H1 (cell line): ENCODE results near the gene TMBIM4. TPM values are rescaled to one million over a fixed set of nuclear protein-coding genes. Genes with fewer than 3 reads are reported as not detected.

Experiments used
- CTCF ChIA-PET: fragments of 300-600 bp; sonication (Branson Sonifier 250); formaldehyde crosslinking; loops from one replicate; lab custom pipeline; 2021; ENCODE audit not compliant: partially characterized antibody; lab: Charles Lee
- POLR2A ChIA-PET: fragments of 300-600 bp; sonication (Branson Sonifier 250); formaldehyde crosslinking; loops from one replicate; lab custom pipeline; 2021; ENCODE audit warnings: inconsistent platforms; ENCODE audit not compliant: partially characterized antibody; lab: Charles Lee
- DNase-seq, 2 experiments: peaks; one replicate each; pipeline versions ENCODE4 v3.0.0 to v3.0.0-alpha.2; 2010 to 2022; ENCODE audit warnings: low spot score in 2 of 2, low read depth in 1 of 2, mixed read lengths in 1 of 2
- FAIRE-seq: peaks from 2 replicates; lab custom pipeline; 2011; peaks lifted over from hg19 to GRCh38; lab: Jason Lieb, UNC
- H2AFZ ChIP-seq: 2 replicates; pipeline ENCODE4 v1.8.1; 2012; ENCODE audit warnings: low read length, inconsistent platforms
- H2AK5ac ChIP-seq: 2 replicates; pipeline ENCODE4 v1.6.1; 2013; ENCODE audit warnings: low read depth, low read length
- H2BK120ac ChIP-seq: replicated peaks from 2 replicates; pipeline ENCODE3; 2013; ENCODE audit warnings: low read depth, low read length, inconsistent platforms
- H2BK12ac ChIP-seq: 2 replicates; pipeline ENCODE4 v1.6.1; 2013; ENCODE audit warnings: low read depth, low read length
- H2BK15ac ChIP-seq: 2 replicates; pipeline ENCODE4 v1.6.1; 2013; ENCODE audit warnings: low read length
- H2BK20ac ChIP-seq: 2 replicates; pipeline ENCODE4 v1.6.1; 2013; ENCODE audit warnings: low read length
- H2BK5ac ChIP-seq: 2 replicates; pipeline ENCODE4 v1.6.1; 2013; ENCODE audit warnings: low read depth, low read length
- H3K14ac ChIP-seq: 2 replicates; pipeline ENCODE4 v1.6.1; 2013; ENCODE audit warnings: inconsistent platforms; ENCODE audit not compliant: insufficient read length
- H3K18ac ChIP-seq: 2 replicates; pipeline ENCODE4 v1.6.1; 2013; ENCODE audit warnings: low read length; ENCODE audit errors: extremely low read depth
- H3K23ac ChIP-seq: 2 replicates; pipeline ENCODE4 v1.6.1; 2013; ENCODE audit warnings: inconsistent platforms; ENCODE audit not compliant: insufficient read length
- H3K23me2 ChIP-seq: 2 replicates; pipeline ENCODE4 v1.6.1; 2013; ENCODE audit warnings: low read depth, low read length
- H3K27ac ChIP-seq: 2 replicates; pipeline ENCODE4 v1.6.1; 2011; ENCODE audit warnings: low read depth, low read length, inconsistent platforms
- H3K27me3 ChIP-seq, 4 experiments: replicated peaks in 1 of 4; 1 replicate in 1 of 4; 2 replicates in 3 of 4; pipeline versions ENCODE4 v1.6.1 to v1.8.1; 2011 to 2013; ENCODE audit warnings: low read length in 3 of 4, mild to moderate bottlenecking in 3 of 4, inconsistent platforms in 2 of 4, mixed read lengths in 2 of 4, moderate library complexity in 1 of 4; ENCODE audit not compliant: control insufficient read depth in 3 of 4, insufficient read depth in 3 of 4; ENCODE audit errors: extremely low read depth in 1 of 4
- H3K36me3 ChIP-seq, 4 experiments: 2 replicates each; pipeline versions ENCODE4 v1.6.1 to v1.8.1; 2011 to 2013; ENCODE audit warnings: mild to moderate bottlenecking in 4 of 4, low read length in 3 of 4, moderate library complexity in 2 of 4, control low read depth in 1 of 4, inconsistent platforms in 1 of 4; ENCODE audit not compliant: insufficient read depth in 4 of 4, control insufficient read depth in 2 of 4
- H3K4ac ChIP-seq: replicated peaks from 2 replicates; pipeline ENCODE3; 2013; ENCODE audit warnings: low read length, low read depth, mixed read lengths, inconsistent platforms; ENCODE audit not compliant: insufficient read length
- H3K4me1 ChIP-seq, 4 experiments: replicated peaks in 1 of 4; 1 replicate in 1 of 4; 2 replicates in 3 of 4; pipeline versions ENCODE4 v1.6.1 to v1.8.1; 2011 to 2013; ENCODE audit warnings: low read length in 3 of 4, inconsistent platforms in 2 of 4, mixed read lengths in 1 of 4; ENCODE audit not compliant: insufficient read depth in 4 of 4, control insufficient read depth in 3 of 4
- H3K4me2 ChIP-seq, 2 experiments: 2 replicates each; pipeline versions ENCODE4 v1.6.1 to v1.8.1; 2011 to 2013; ENCODE audit warnings: low read depth in 2 of 2, low read length in 2 of 2, control low read depth in 1 of 2, inconsistent platforms in 1 of 2, mild to moderate bottlenecking in 1 of 2; ENCODE audit not compliant: insufficient read depth in 1 of 2
- H3K4me3 ChIP-seq, 4 experiments: fragments of 200-600, 300-600 bp in 1 of 4; sonication (generic), shearing (Covaris generic), sonication (Bioruptor Twin) in 1 of 4; 2 replicates each; pipeline versions ENCODE4 v1.5.1 to v1.8.1; 2011 to 2016; ENCODE audit warnings: low read length in 4 of 4, low read depth in 3 of 4, control low read depth in 2 of 4, inconsistent platforms in 2 of 4, mild to moderate bottlenecking in 2 of 4, mixed read lengths in 1 of 4, moderate library complexity in 1 of 4; ENCODE audit not compliant: insufficient read depth in 2 of 4; ENCODE audit errors: extremely low read depth in 1 of 4
- H3K56ac ChIP-seq: replicated peaks from 2 replicates; pipeline ENCODE3; 2013; ENCODE audit warnings: low read depth, mild to moderate bottlenecking, mixed read lengths, low read length, inconsistent platforms; ENCODE audit not compliant: insufficient read length
- H3K79me1 ChIP-seq: 2 replicates; pipeline ENCODE4 v1.6.1; 2013; ENCODE audit warnings: low read depth, low read length, control low read depth
- H3K79me2 ChIP-seq, 2 experiments: 2 replicates each; pipeline versions ENCODE4 v1.6.1 to v1.8.1; 2012 to 2013; ENCODE audit warnings: low read length in 2 of 2, mild to moderate bottlenecking in 2 of 2, inconsistent platforms in 1 of 2; ENCODE audit not compliant: insufficient read depth in 2 of 2, control insufficient read depth in 1 of 2
- H3K9ac ChIP-seq, 4 experiments: replicated peaks in 1 of 4; 1 replicate in 1 of 4; 2 replicates in 3 of 4; pipeline versions ENCODE4 v1.6.1 to v1.8.1; 2011 to 2013; ENCODE audit warnings: low read depth in 3 of 4, low read length in 3 of 4, control low read depth in 2 of 4, mild to moderate bottlenecking in 2 of 4, moderate library complexity in 2 of 4, inconsistent platforms in 1 of 4; ENCODE audit errors: extremely low read depth in 1 of 4
- H3K9me3 ChIP-seq, 2 experiments: 2 replicates each; pipeline versions ENCODE4 v1.6.1 to v1.8.1; 2012 to 2013; ENCODE audit warnings: mild to moderate bottlenecking in 2 of 2, moderate library complexity in 2 of 2, control low read depth in 1 of 2, inconsistent platforms in 1 of 2, low read depth in 1 of 2, low read length in 1 of 2, mixed read lengths in 1 of 2; ENCODE audit not compliant: insufficient read depth in 2 of 2
- H4K20me1 ChIP-seq, 2 experiments: replicated peaks in 1 of 2; 2 replicates each; pipeline versions ENCODE3 to v1.8.1; 2011 to 2013; ENCODE audit warnings: inconsistent platforms in 2 of 2, low read length in 2 of 2, mild to moderate bottlenecking in 1 of 2; ENCODE audit not compliant: insufficient read depth in 2 of 2, control insufficient read depth in 1 of 2
- H4K5ac ChIP-seq: 2 replicates; pipeline ENCODE4 v1.6.1; 2013; ENCODE audit warnings: low read length, low read depth, mixed read lengths, inconsistent platforms; ENCODE audit not compliant: insufficient read length
- H4K8ac ChIP-seq: 2 replicates; pipeline ENCODE4 v1.8.0; 2013; ENCODE audit warnings: mild to moderate bottlenecking, moderate library complexity, low read length, inconsistent platforms; ENCODE audit not compliant: insufficient read depth; ENCODE audit errors: extremely low read depth
- H4K91ac ChIP-seq: replicated peaks from 2 replicates; pipeline ENCODE3; 2013; ENCODE audit warnings: low read length, mixed read lengths, inconsistent platforms; ENCODE audit not compliant: insufficient read length
- BACH1 ChIP-seq: IDR thresholded peaks from 2 replicates; pipeline ENCODE4 v1.6.1; 2012; ENCODE audit warnings: low read length, improper control_type of control experiment
- CTBP2 ChIP-seq: IDR thresholded peaks from 2 replicates; pipeline ENCODE4 v1.7.0; 2011; ENCODE audit warnings: borderline replicate concordance, mild to moderate bottlenecking, moderate library complexity, mixed read lengths, low read length; ENCODE audit not compliant: insufficient read depth, insufficient read length
- EGR1 ChIP-seq: IDR thresholded peaks from 2 replicates; pipeline ENCODE4 v1.6.1; 2011; ENCODE audit warnings: low read depth, low read length, borderline replicate concordance
- GABPA ChIP-seq: IDR thresholded peaks from 2 replicates; pipeline ENCODE4 v1.6.1; 2011; ENCODE audit warnings: mild to moderate bottlenecking, low read length, moderate library complexity, borderline replicate concordance; ENCODE audit not compliant: insufficient read depth
- HDAC2 ChIP-seq, 2 experiments: fragments of 300-600 bp in 1 of 2; sonication (generic) in 1 of 2; IDR thresholded peaks; 2 replicates each; pipeline ENCODE4 v1.6.1; 2011 to 2012; ENCODE audit warnings: low read depth in 2 of 2, low read length in 2 of 2, mild to moderate bottlenecking in 2 of 2, moderate library complexity in 2 of 2, borderline replicate concordance in 1 of 2, inconsistent platforms in 1 of 2
- POLR2A ChIP-seq, 2 experiments: IDR thresholded peaks; 1 replicate in 1 of 2; 2 replicates in 1 of 2; pipeline ENCODE4 v1.6.1; 2011; ENCODE audit warnings: low read depth in 2 of 2, low read length in 2 of 2, mild to moderate bottlenecking in 2 of 2; ENCODE audit errors: control extremely low read depth in 1 of 2
- POLR2AphosphoS5 ChIP-seq: IDR thresholded peaks from 2 replicates; pipeline ENCODE4 v1.6.1; 2011; ENCODE audit warnings: low read depth, low read length
- RBBP5 ChIP-seq: IDR thresholded peaks from 2 replicates; pipeline ENCODE4 v1.7.1; 2012; ENCODE audit warnings: low read depth, mild to moderate bottlenecking, inconsistent platforms, low read length, moderate library complexity, borderline replicate concordance
- RNF2 ChIP-seq: fragments of 200-900, 300-1000 bp; sonication (generic); IDR thresholded peaks from 2 replicates; pipeline ENCODE4 v1.7.1; 2016; ENCODE audit warnings: borderline replicate concordance, low read depth, mild to moderate bottlenecking, antibody characterized with exemption, low read length; ENCODE audit not compliant: poor library complexity, severe bottlenecking; ENCODE audit errors: missing control alignments
- SIN3A ChIP-seq, 2 experiments: IDR thresholded peaks in 1 of 2; conservative IDR thresholded peaks in 1 of 2; 2 replicates each; pipeline ENCODE4 v1.6.1; 2011 to 2012; ENCODE audit warnings: low read length in 2 of 2, improper control_type of control experiment in 1 of 2, low read depth in 1 of 2, mild to moderate bottlenecking in 1 of 2
- SP1 ChIP-seq: IDR thresholded peaks from 2 replicates; pipeline ENCODE4 v1.6.1; 2011; ENCODE audit warnings: low read depth, low read length
- SRF ChIP-seq: IDR thresholded peaks from 2 replicates; pipeline ENCODE4 v1.6.1; 2011; ENCODE audit warnings: mild to moderate bottlenecking, low read depth, low read length, moderate library complexity
- WGBS, 2 experiments: shearing (Covaris generic) in 1 of 2; methylation state at CpG; one replicate each; pipeline versions ENCODE4 v1.1.6 to v1.1.7; 2013 to 2015; ENCODE audit warnings: low lambda C conversion rate in 2 of 2, mixed read lengths in 2 of 2, inconsistent platforms in 1 of 2, low coverage in 1 of 2, missing lambda C conversion rate in 1 of 2; ENCODE audit not compliant: insufficient replicate concordance in 2 of 2, insufficient coverage in 1 of 2, insufficient read length in 1 of 2; ENCODE audit errors: extremely low coverage in 1 of 2, missing lambda C conversion rate in 1 of 2; 5-methylcytosine and 5-hydroxymethylcytosine counted together
- polyA plus RNA-seq, 7 experiments: library from polyadenylated mRNA; depleted of rRNA in 3 of 7; stranded (reverse) in 5 of 7; unstranded in 2 of 7; fragments of >200 nt in 5 of 7; fragments of 200-250 nt in 2 of 7; gene quantifications; 1 replicate in 5 of 7; 2 replicates in 1 of 7; 4 replicates in 1 of 7; pipeline versions ENCODE4 v1.2.1 to v1.2.3, GENCODE V29; 2011 to 2013; ENCODE audit warnings: missing spikeins in 2 of 7, mixed read lengths in 2 of 7
- total RNA-seq: library from RNA; stranded (reverse); fragmentation: NEBNext Ultra II Directional; extraction: Animal tissue kit (Norgen Biotek cat#: 25700); gene quantifications from 2 replicates; pipeline ENCODE4 v1.2.1, GENCODE V29; 2021

TMBIM4 gene
- total and polyA plus RNA-seq, 2 of the 8 experiments (the other 6 are each of a cell fraction or from before 2014, with no cell fraction given), result 12.8 to 46.6 TPM

DNA sequence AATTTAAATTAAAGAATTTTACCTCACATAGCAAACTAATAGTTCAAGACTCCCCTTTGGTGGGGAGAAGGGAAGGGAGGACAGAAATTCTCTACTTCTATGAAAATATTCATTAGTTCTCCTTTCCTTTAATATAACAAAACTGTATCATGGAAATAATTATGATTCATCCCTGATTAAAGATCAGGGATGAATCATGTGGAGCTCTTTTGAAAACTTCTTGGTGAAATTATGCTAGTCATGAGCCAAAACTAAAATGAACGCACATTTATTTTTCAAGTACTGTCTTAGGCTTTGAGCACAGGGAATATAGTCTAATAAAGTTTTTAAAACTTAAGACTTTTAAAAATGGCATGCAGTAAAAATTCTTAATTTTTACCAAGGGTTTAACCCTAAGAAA, 17.1 kb downstream of the TMBIM4 start:
- TF ChIP-seq HDAC2 (IDR thresholded peaks at IDR 0.05; ENCODE audit: borderline replicate concordance in 1 of 2, low read depth in 2 of 2, low read length in 2 of 2), result no peak
- TF ChIP-seq RNF2, result no peak
- TF ChIP-seq SP1, result no peak
- no peak for TF ChIP-seq POLR2A (IDR thresholded peaks at IDR 0.05; ENCODE audit: control extremely low read depth in 1 of 2, low read depth in 2 of 2, low read length in 2 of 2)
- TF ChIP-seq BACH1, result no peak
- no peak for TF ChIP-seq SRF
- TF ChIP-seq EGR1, result no peak
- TF ChIP-seq POLR2AphosphoS5, result no peak
- no peak for TF ChIP-seq RBBP5
- TF ChIP-seq SIN3A (conservative IDR thresholded peaks at IDR 0.05 in 1 of 2, IDR thresholded peaks at IDR 0.05 in 1 of 2; ENCODE audit: low read depth in 1 of 2, low read length in 2 of 2), result no peak
- TF ChIP-seq CTBP2, result no peak
- TF ChIP-seq GABPA, result no peak
- H3K4ac ChIP-seq, result no peak overlapping the region
- no peaks in the 10 kb centered on the region for H3K9me3 ChIP-seq
- no peaks in the 10 kb centered on the region for H3K27me3 ChIP-seq
- H3K36me3 ChIP-seq, result no peaks in the 10 kb centered on the region
- H3K56ac ChIP-seq, result no peak overlapping the region
- no peak overlapping the region for H4K8ac ChIP-seq
- no peak for FAIRE-seq
- no peak overlapping the region for H2AFZ ChIP-seq
- no peak overlapping the region for H3K18ac ChIP-seq
- no peak overlapping the region for H2BK15ac ChIP-seq
- H3K4me1 ChIP-seq, result no peaks in the 10 kb centered on the region
- H2BK12ac ChIP-seq, result no peak overlapping the region
- 90% methylated on average over 1 of the region's 1 CpG; no CpG with 5 or more reads in 1 of the 2 experiments for WGBS, 2 experiments
- no peak overlapping the region for H3K23ac ChIP-seq
- no peak overlapping the region for H3K4me3 ChIP-seq
- CTCF ChIA-PET, result no interaction called here
- H3K23me2 ChIP-seq, result no peaks in the 10 kb centered on the region
- POLR2A ChIA-PET, result no interaction called here
- H4K20me1 ChIP-seq, result no peaks in the 10 kb centered on the region
- no peaks in the 10 kb centered on the region for H3K79me1 ChIP-seq
- no peak overlapping the region for H2BK20ac ChIP-seq
- no peak overlapping the region for H2AK5ac ChIP-seq
- DNase-seq, result no peak
- H3K9ac ChIP-seq, result no peak overlapping the region
- H4K91ac ChIP-seq, result no peak overlapping the region
- H3K79me2 ChIP-seq, result no peaks in the 10 kb centered on the region
- H3K14ac ChIP-seq, result no peak overlapping the region
- no peak overlapping the region for H3K4me2 ChIP-seq
- no peak overlapping the region for H2BK120ac ChIP-seq
- H2BK5ac ChIP-seq, result no peak overlapping the region
- H4K5ac ChIP-seq, result no peak overlapping the region
- H3K27ac ChIP-seq, result no peak overlapping the region
